Motor neuron (in vitro differentiated cells): ENCODE results near the gene IGF2BP2. TPM values are rescaled to one million over a fixed set of nuclear protein-coding genes. Genes with fewer than 3 reads are reported as not detected.
"Not testable (repeated sequence)": the region's sequence is repeated elsewhere in the genome, so short reads cannot be mapped to it uniquely, and the experiment has no call there.

Source experiments
- ATAC-seq, 8 experiments: fragments of 200-7000 bp; cut with Tn5 transposase; replicated peaks in 6 of 8; 2 replicates each; pipeline ENCODE4 v1.8.0; 2021; ENCODE audit warnings: mild to moderate bottlenecking in 8 of 8, moderate library complexity in 8 of 8
- H3K27ac ChIP-seq, 2 donors: fragments of 250-450 bp; sonication (Bioruptor Pico); 2 replicates each; pipeline ENCODE4 v1.9.0; 2021; ENCODE audit warnings: antibody characterized with exemption in 2 of 2, mild to moderate bottlenecking in 2 of 2, moderate library complexity in 1 of 2
- H3K4me1 ChIP-seq, 2 donors: fragments of 250-450 bp; sonication (Bioruptor Pico); replicated peaks in 1 of 2; 2 replicates each; pipeline ENCODE4 v1.6.1; 2021; ENCODE audit warnings: antibody characterized with exemption in 2 of 2, mild to moderate bottlenecking in 2 of 2, moderate library complexity in 1 of 2
- H3K4me3 ChIP-seq, 5 donors: fragments of 250-450 bp; sonication (Bioruptor Pico); 2 replicates each; pipeline ENCODE4 v1.9.0; 2021; ENCODE audit warnings: antibody characterized with exemption in 5 of 5, mild to moderate bottlenecking in 5 of 5, moderate library complexity in 4 of 5
- WGBS, 10 experiments: fragments of 450-650 bp; shearing (Covaris generic); methylation state at CpG; one replicate each; pipeline ENCODE4 v1.0.0; 2022; 5-methylcytosine and 5-hydroxymethylcytosine counted together
- in situ Hi-C, 9 experiments: fragments of 400-800 bp; cut with MboI; loops; one replicate each; pipeline ENCODE4 v1.15.0; 2021; ENCODE audit warnings: low sequenced_read_pairs in 9 of 9, low pct_unique_long_range_greater_than_20kb in 2 of 9; ENCODE audit not compliant: unreplicated experiment in 9 of 9
- total RNA-seq, 8 experiments: library from RNA; unstranded; fragments of 300-600 nt; gene quantifications; 2 replicates each; pipeline versions ENCODE4 v1.2.3 to v1.2.4, GENCODE V29; 2022

Gene IGF2BP2
- total RNA-seq: 10 to 100 TPM; 25.9 to 78.2 (median 48.3) TPM

GRCh38 chr3:185825006-185825638 lies at the start of gene IGF2BP2:
TSS of gene IGF2BP2 (minus strand) at chr3:185825042. CDS start at chr3:185824960, 82 bp downstream.
- ATAC-seq: peak; percentile 66 to 79 (median 75)
- in situ Hi-C loops: no loop called here
- H3K4me3 ChIP-seq: peak within 1 kb of the TSS; percentile 84 to 99 (median 93)
- H3K27ac ChIP-seq: peak within 1 kb of the TSS; percentile 98
- WGBS, 10 experiments: no CpG with 5 or more reads among the region's 96 CpGs
- peaks cover 6 to 23% of the 10 kb centered on the region in 2 donors for H3K4me1 ChIP-seq

DNA sequence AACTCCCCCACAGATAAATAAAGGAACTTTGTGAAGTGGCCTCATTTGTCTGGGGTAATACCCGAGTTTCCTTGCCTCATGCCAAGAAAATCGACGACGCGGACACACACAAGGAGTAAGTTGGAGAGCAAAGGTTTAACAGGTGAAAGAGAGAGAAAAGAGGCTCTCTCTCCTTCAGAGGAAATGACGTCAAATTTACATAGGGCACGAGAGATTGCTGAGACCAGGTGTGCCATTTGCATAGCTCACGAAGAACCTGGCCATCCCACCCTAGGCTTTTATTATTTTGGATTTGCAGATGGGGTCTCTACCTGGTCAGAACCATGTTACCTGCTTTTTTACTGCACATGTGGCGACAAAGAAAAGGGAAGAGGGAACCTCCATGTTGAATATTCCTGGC lies 49.3 kb upstream of the IGF2BP2 start:
- ATAC-seq: no peak
- in situ Hi-C loops: no loop called here
- Histone ChIP-seq H3K27ac (no peak overlapping the region), H3K4me1 (no peaks in the 10 kb centered on the region), H3K4me3 (no peak overlapping the region)
- WGBS, 10 experiments: 43 to 80% (median 63%) methylated on average over 1 to 9 of the region's 9 CpGs; no CpG with 5 or more reads in 3 of the 10 experiments

- Histone ChIP-seq H3K4me3 (no peak overlapping the region), H3K4me1 (no peaks in the 10 kb centered on the region), H3K27ac (no peak overlapping the region)
- WGBS, 10 experiments: 80 to 100% (median 90%) methylated on average over 1 to 2 of the region's 2 CpGs; no CpG with 5 or more reads in 6 of the 10 experiments
- in situ Hi-C loops: no loop called here
- ATAC-seq: no peak
Measured at GRCh38 chr3:185867650-185868049, 42.8 kb upstream of the IGF2BP2 start.

DNA sequence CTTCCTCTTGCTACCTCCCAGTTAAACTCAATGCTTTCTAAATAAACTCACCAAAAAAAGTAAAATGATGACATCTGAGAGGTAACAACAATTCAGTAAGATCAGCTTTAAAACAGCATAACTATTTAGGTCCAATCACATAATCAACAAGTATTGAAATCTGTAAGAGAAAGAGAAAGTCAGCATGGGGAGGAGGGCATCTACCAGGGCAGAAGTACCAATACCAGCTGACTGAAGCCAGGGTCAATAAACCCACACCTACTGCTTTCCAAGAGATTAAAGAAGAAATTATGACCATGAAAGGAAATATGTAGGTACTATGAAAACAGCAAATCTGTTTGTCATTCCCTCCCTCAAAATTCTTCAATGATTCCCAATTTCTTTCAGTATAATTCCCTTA lies 42.2 kb upstream of the IGF2BP2 start:
- H3K4me1 ChIP-seq: no peaks in the 10 kb centered on the region
- H3K27ac ChIP-seq: no peak overlapping the region
- ATAC-seq: no peak
- in situ Hi-C loops: no loop called here
- H3K4me3 ChIP-seq: no peak overlapping the region

DNA sequence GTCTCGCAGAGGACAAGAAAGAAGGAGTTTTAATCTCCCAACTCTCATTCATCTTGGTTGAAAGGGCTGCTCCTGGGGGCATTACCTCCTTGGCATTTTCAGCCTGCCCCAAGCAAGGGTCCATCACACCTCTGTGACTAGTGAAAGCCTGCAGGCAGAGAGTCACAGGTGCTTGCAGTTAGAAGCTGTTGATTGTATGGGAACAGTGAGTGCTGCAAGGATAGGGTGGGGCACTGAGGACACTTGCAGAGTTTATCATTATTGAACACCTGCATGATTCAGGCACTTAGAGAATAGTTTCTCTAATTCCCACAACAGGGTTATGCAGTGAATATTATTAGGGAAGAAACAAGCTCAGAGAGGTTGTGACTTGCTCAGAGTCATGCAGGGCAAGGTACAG lies 41.7 kb upstream of the IGF2BP2 start:
- no peak for ATAC-seq
- no peaks in the 10 kb centered on the region for H3K4me1 ChIP-seq
- in situ Hi-C loops: no loop called here
- WGBS, 10 experiments: 67 to 100% (median 88%) methylated on average over 1 of the region's 1 CpG; no CpG with 5 or more reads in 7 of the 10 experiments
- no peak overlapping the region for H3K27ac ChIP-seq
- no peak overlapping the region for H3K4me3 ChIP-seq

GRCh38 chr3:185865247-185865646 lies 40.4 kb upstream of the IGF2BP2 start:
- in situ Hi-C loops: no loop called here
- no peak overlapping the region for H3K4me3 ChIP-seq
- no peaks in the 10 kb centered on the region for H3K4me1 ChIP-seq
- 0 to 80% (median 34%) methylated on average over 1 of the region's 1 CpG; no CpG with 5 or more reads in 4 of the 10 experiments for WGBS, 10 experiments
- ATAC-seq: no peak
- no peak overlapping the region for H3K27ac ChIP-seq

GRCh38 chr3:185864767-185865166 lies 39.9 kb upstream of the IGF2BP2 start:
- H3K27ac ChIP-seq: no peak overlapping the region
- ATAC-seq: no peak
- 71 to 100% (median 92%) methylated on average over 1 to 3 of the region's 3 CpGs; no CpG with 5 or more reads in 4 of the 10 experiments for WGBS, 10 experiments
- H3K4me1 ChIP-seq: no peaks in the 10 kb centered on the region
- in situ Hi-C loops: no loop called here
- no peak overlapping the region for H3K4me3 ChIP-seq

GRCh38 chr3:185862920-185863319 lies 38.1 kb upstream of the IGF2BP2 start:
- H3K27ac ChIP-seq: no peak overlapping the region
- 57 to 94% (median 86%) methylated on average over 1 to 4 of the region's 4 CpGs for WGBS, 10 experiments
- no peak for ATAC-seq
- no peak overlapping the region for H3K4me3 ChIP-seq
- in situ Hi-C loops: no loop called here
- no peaks in the 10 kb centered on the region for H3K4me1 ChIP-seq

DNA sequence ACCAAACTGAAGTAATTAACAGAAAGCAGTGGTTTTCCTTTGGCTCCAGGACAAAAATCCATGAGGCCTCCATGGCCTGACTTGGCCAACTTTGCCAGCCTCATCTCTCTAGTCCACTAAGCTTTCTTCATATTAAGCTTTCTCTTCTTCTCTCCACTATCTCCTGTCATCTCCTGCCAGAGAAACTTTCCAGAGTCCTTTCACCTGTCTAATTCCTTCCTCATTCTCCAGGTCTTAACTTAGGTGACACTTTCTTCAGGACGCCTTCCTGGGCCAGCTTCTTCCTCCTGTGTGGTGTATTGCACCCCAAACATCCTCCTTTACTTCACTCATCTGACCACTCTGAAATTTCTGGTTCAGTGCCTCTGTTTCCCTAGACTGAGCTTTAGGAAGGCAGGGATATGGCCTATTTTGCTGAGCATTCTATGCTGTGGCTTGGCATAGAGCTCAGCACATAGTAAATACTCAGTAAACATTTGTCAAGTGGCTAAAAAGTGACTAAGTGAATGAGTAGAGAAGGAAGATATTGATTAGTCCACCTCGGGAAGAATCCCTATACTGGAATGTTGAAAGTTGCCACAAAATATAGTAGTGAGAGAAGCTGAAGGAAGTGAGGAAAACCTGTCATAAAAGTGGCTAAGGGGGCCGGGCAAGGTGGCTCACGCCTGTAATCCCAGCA lies 34.6 kb upstream of the IGF2BP2 start:
- 0 to 93% (median 73%) methylated on average over 1 to 4 of the region's 4 CpGs; no CpG with 5 or more reads in 1 of the 10 experiments for WGBS, 10 experiments
- no peak overlapping the region for H3K27ac ChIP-seq
- ATAC-seq: no peak
- in situ Hi-C loops: no loop called here
- no peak overlapping the region for H3K4me3 ChIP-seq
- H3K4me1 ChIP-seq: no peaks in the 10 kb centered on the region

DNA sequence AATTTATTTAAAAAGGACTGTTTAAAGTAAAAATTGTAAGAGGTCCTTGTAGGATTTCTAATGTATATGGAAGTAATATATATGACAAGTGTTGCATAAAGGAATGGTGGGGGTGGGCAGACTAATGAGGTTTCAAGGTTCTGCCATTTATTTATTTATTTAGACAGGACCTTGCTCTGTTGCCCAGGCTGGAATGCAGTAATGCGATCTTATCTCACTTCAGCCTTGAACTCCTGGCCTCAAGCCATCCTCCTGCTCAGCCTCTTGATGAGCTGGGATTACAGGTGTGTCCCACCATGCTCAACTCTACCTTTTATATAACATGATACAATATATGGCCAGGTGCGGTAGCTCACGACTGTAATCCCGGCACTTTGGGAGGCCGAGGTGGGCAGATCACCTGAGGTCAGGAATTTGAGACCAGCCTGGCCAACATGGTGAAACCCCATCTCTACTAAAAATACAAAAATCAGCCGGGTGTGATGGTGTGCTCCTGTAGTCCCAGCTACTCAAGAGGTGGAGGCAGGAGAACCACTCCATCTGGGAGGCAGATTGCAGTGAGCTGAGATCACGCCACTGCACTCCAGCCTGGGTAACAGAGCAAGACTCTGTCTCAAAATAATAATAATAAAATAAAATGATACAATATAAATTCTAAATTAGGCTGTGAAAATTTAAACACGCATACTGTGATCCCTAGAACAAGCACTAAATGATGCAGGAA lies 33.8 kb upstream of the IGF2BP2 start:
- no peak for ATAC-seq
- 44 to 100% (median 86%) methylated on average over 1 to 8 of the region's 8 CpGs for WGBS, 10 experiments
- H3K4me3 ChIP-seq: no peak overlapping the region
- in situ Hi-C loops: no loop called here
- H3K4me1 ChIP-seq: no peaks in the 10 kb centered on the region
- H3K27ac ChIP-seq: no peak overlapping the region

DNA sequence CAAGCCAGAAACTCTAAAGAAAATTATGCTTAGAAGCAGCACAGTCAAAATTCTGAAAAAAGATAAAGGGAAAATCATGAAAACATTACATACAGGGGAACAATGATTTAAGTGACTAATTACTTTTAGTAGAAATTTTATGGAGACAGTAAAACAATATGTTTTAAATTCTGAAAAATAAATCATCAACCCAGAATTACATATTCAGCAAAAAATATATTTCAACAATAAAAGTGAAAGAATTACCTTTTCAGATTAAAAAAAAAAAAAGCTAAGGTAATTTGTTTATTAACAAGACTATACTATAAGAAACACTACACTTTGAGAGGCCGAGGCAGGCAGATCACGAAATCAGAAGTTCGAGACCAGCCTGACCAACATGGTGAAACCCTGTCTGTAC lies 32.4 kb upstream of the IGF2BP2 start:
- Histone ChIP-seq H3K4me3 (no peak overlapping the region), H3K27ac (no peak overlapping the region), H3K4me1 (no peaks in the 10 kb centered on the region)
- in situ Hi-C loops: no loop called here
- ATAC-seq: no peak
- 17 to 100% (median 77%) methylated on average over 1 to 3 of the region's 3 CpGs; no CpG with 5 or more reads in 3 of the 10 experiments for WGBS, 10 experiments

- in situ Hi-C loops: no loop called here
- no peaks in the 10 kb centered on the region for H3K4me1 ChIP-seq
- no peak for ATAC-seq
Measured at GRCh38 chr3:185856652-185857051, 31.8 kb upstream of the IGF2BP2 start.

GRCh38 chr3:185853771-185854170 lies 28.9 kb upstream of the IGF2BP2 start:
- ATAC-seq, H3K4me3 ChIP-seq, H3K27ac ChIP-seq, in situ Hi-C loops, H3K4me1 ChIP-seq: not testable (repeated sequence)
- WGBS, 10 experiments: 43 to 100% (median 94%) methylated on average over 1 to 3 of the region's 3 CpGs; no CpG with 5 or more reads in 3 of the 10 experiments

More at GRCh38 chr3:185856652-185857051, 31.8 kb upstream of the IGF2BP2 start:
- no peak overlapping the region for H3K27ac ChIP-seq
- no peak overlapping the region for H3K4me3 ChIP-seq
